ENCODE data around the gene ALOX5AP.
A peak's percentile ranks its signal among the peaks of the same experiment; 100 is the strongest.

ALOX5AP gene

GRCh38 chr13:30715372-30715756, 20.0 kb upstream of the ALOX5AP start:
- no peak for DNase-seq

- no peak for DNase-seq
These were observed 19.5 kb upstream of the ALOX5AP start for GRCh38 chr13:30715837-30716236.

- no peak for DNase-seq
These were observed 16.4 kb upstream of the ALOX5AP start for GRCh38 chr13:30718661-30719524.

- no peak for DNase-seq
These were observed 15.8 kb upstream of the ALOX5AP start for GRCh38 chr13:30719525-30719914.

GRCh38 chr13:30720172-30720869, 15.0 kb upstream of the ALOX5AP start:
- DNase-seq, result peak; percentile 86

- no peak for DNase-seq
These were observed 13.4 kb upstream of the ALOX5AP start for GRCh38 chr13:30721936-30722335.

GRCh38 chr13:30722361-30722760, 13.0 kb upstream of the ALOX5AP start:
- DNase-seq, result no peak

- no peak for DNase-seq
These were observed 10.6 kb upstream of the ALOX5AP start for GRCh38 chr13:30724778-30725177.

GRCh38 chr13:30725326-30726085, 9.8 kb upstream of the ALOX5AP start:
- no peak for DNase-seq

- no peak for DNase-seq
These were observed 9.2 kb upstream of the ALOX5AP start for GRCh38 chr13:30726192-30726591.

GRCh38 chr13:30727491-30728355, 7.6 kb upstream of the ALOX5AP start:
- no peak for DNase-seq

GRCh38 chr13:30729801-30730200, 5.5 kb upstream of the ALOX5AP start:
- no peak for DNase-seq

- no peak for DNase-seq
These were observed 4.8 kb upstream of the ALOX5AP start for GRCh38 chr13:30730526-30730925.

- no peak for DNase-seq
These were observed 3.8 kb upstream of the ALOX5AP start for GRCh38 chr13:30731361-30732045.

GRCh38 chr13:30732046-30732390, 3.3 kb upstream of the ALOX5AP start:
- DNase-seq, result no peak

GRCh38 chr13:30734439-30734838, 904 bp upstream of the ALOX5AP start:
- no peak for DNase-seq

GRCh38 chr13:30735872-30736175, 481 bp downstream of the ALOX5AP start:
- DNase-seq, result no peak

- no peak for DNase-seq
These were observed 1.3 kb downstream of the ALOX5AP start for GRCh38 chr13:30736461-30737320.

- DNase-seq, result peak; percentile 91
These were observed 2.4 kb downstream of the ALOX5AP start for GRCh38 chr13:30737511-30738337.

GRCh38 chr13:30738526-30739236, 3.3 kb downstream of the ALOX5AP start:
- no peak for DNase-seq

Measured in hematopoietic multipotent progenitor cell treated with erythropoietin and hydrocortisone succinate and interleukin-3 and kit ligand, for 4 days (in vitro differentiated cells).